ENCODE results near the gene RRAGC.
"Not testable (repeated sequence)": the region's sequence is repeated elsewhere in the genome, so short reads cannot be mapped to it uniquely, and the experiment has no call there.

GRCh38 chr1:38845088-38845487 is 14.5 kb downstream of the RRAGC start:
- TF ChIP-seq CSDC2 (CRISPR knock-in tag; IDR thresholded peaks at IDR 0.05); BACH2 (CRISPR knock-in tag; IDR thresholded peaks at IDR 0.05; ENCODE audit: borderline replicate concordance); PATZ1 (CRISPR knock-in tag; IDR thresholded peaks at IDR 0.05; ENCODE audit: borderline replicate concordance); ZFP30 (CRISPR knock-in tag; IDR thresholded peaks at IDR 0.05); TCF4 (CRISPR knock-in tag; IDR thresholded peaks at IDR 0.05; ENCODE audit: borderline replicate concordance); ARNTL (CRISPR knock-in tag; IDR thresholded peaks at IDR 0.05; ENCODE audit: borderline replicate concordance, low read depth): not testable (repeated sequence)
